ENCODE results near the gene DCTN5.
"Not testable (repeated sequence)": the region's sequence is repeated elsewhere in the genome, so short reads cannot be mapped to it uniquely, and the experiment has no call there.

The DCTN5 gene

GRCh38 chr16:23722613-23723240 lies 81.5 kb downstream of the DCTN5 start:
- H3K27me3 ChIP-seq (ENCODE audit: control insufficient read depth in 5 of 5, insufficient read depth in 4 of 5, low read length in 5 of 5); H3K4me1 ChIP-seq (ENCODE audit: control insufficient read depth in 5 of 5, insufficient read depth in 5 of 5, low read length in 5 of 5); H3K9ac ChIP-seq (ENCODE audit: low read length in 5 of 5); H3K27ac ChIP-seq (ENCODE audit: low read depth, low read length); H3K36me3 ChIP-seq (ENCODE audit: control insufficient read depth in 5 of 5, insufficient read depth in 5 of 5, low read length in 5 of 5); H3K9me3 ChIP-seq (ENCODE audit: control insufficient read depth in 5 of 5, low read length in 5 of 5); H3K4me3 ChIP-seq (ENCODE audit: low read depth in 1 of 5, low read length in 5 of 5): not testable (repeated sequence)

- H3K9ac ChIP-seq (ENCODE audit: low read length in 5 of 5): no peak overlapping the region
- peaks cover 0 to 8% (median 6%) of the 10 kb centered on the region in 5 donors for H3K9me3 ChIP-seq (ENCODE audit: control insufficient read depth in 5 of 5, low read length in 5 of 5)
- no peaks in the 10 kb centered on the region for H3K36me3 ChIP-seq (ENCODE audit: control insufficient read depth in 5 of 5, insufficient read depth in 5 of 5, low read length in 5 of 5)
- no peaks in the 10 kb centered on the region for H3K27me3 ChIP-seq (ENCODE audit: control insufficient read depth in 5 of 5, insufficient read depth in 4 of 5, low read length in 5 of 5)
- no peak overlapping the region for H3K27ac ChIP-seq (ENCODE audit: low read depth, low read length)
- H3K4me3 ChIP-seq (ENCODE audit: low read depth in 1 of 5, low read length in 5 of 5): no peak overlapping the region
- peaks cover 0 to 5% (median 0%) of the 10 kb centered on the region in 5 donors for H3K4me1 ChIP-seq (ENCODE audit: control insufficient read depth in 5 of 5, insufficient read depth in 5 of 5, low read length in 5 of 5)
These were observed 83.0 kb downstream of the DCTN5 start for GRCh38 chr16:23724096-23724784.

GRCh38 chr16:23724785-23725131 lies 83.5 kb downstream of the DCTN5 start:
- H3K4me3 ChIP-seq (ENCODE audit: low read depth in 1 of 5, low read length in 5 of 5): no peak overlapping the region
- H3K9me3 ChIP-seq (ENCODE audit: control insufficient read depth in 5 of 5, low read length in 5 of 5): peaks cover 0 to 8% (median 6%) of the 10 kb centered on the region in 5 donors
- H3K4me1 ChIP-seq (ENCODE audit: control insufficient read depth in 5 of 5, insufficient read depth in 5 of 5, low read length in 5 of 5): peaks cover 0 to 11% (median 4%) of the 10 kb centered on the region in 5 donors
- H3K36me3 ChIP-seq (ENCODE audit: control insufficient read depth in 5 of 5, insufficient read depth in 5 of 5, low read length in 5 of 5): no peaks in the 10 kb centered on the region
- no peaks in the 10 kb centered on the region for H3K27me3 ChIP-seq (ENCODE audit: control insufficient read depth in 5 of 5, insufficient read depth in 4 of 5, low read length in 5 of 5)
- H3K9ac ChIP-seq (ENCODE audit: low read length in 5 of 5): no peak overlapping the region
- no peak overlapping the region for H3K27ac ChIP-seq (ENCODE audit: low read depth, low read length)

GRCh38 chr16:23726710-23727109 lies 85.4 kb downstream of the DCTN5 start:
- Histone ChIP-seq H3K9me3 (ENCODE audit: control insufficient read depth in 5 of 5, low read length in 5 of 5) (peaks cover 0 to 8% (median 6%) of the 10 kb centered on the region in 5 donors), H3K27ac (ENCODE audit: low read depth, low read length) (no peak overlapping the region), H3K4me1 (ENCODE audit: control insufficient read depth in 5 of 5, insufficient read depth in 5 of 5, low read length in 5 of 5) (peaks cover 0 to 15% (median 9%) of the 10 kb centered on the region in 5 donors), H3K4me3 (ENCODE audit: low read depth in 1 of 5, low read length in 5 of 5) (no peak overlapping the region), H3K36me3 (ENCODE audit: control insufficient read depth in 5 of 5, insufficient read depth in 5 of 5, low read length in 5 of 5) (no peaks in the 10 kb centered on the region), H3K27me3 (ENCODE audit: control insufficient read depth in 5 of 5, insufficient read depth in 4 of 5, low read length in 5 of 5) (no peaks in the 10 kb centered on the region), H3K9ac (ENCODE audit: low read length in 5 of 5) (no peak overlapping the region)
